ENCODE results near the gene MIPOL1. TPM values are rescaled to one million over a fixed set of nuclear protein-coding genes. Genes with fewer than 3 reads are reported as not detected.

Gene MIPOL1
- total and polyA plus RNA-seq, 9 of the 15 experiments (the other 6 are each of a cell fraction or from before 2014, with no cell fraction given), result 6.7 to 21.9 (median 12.4) TPM

DNA sequence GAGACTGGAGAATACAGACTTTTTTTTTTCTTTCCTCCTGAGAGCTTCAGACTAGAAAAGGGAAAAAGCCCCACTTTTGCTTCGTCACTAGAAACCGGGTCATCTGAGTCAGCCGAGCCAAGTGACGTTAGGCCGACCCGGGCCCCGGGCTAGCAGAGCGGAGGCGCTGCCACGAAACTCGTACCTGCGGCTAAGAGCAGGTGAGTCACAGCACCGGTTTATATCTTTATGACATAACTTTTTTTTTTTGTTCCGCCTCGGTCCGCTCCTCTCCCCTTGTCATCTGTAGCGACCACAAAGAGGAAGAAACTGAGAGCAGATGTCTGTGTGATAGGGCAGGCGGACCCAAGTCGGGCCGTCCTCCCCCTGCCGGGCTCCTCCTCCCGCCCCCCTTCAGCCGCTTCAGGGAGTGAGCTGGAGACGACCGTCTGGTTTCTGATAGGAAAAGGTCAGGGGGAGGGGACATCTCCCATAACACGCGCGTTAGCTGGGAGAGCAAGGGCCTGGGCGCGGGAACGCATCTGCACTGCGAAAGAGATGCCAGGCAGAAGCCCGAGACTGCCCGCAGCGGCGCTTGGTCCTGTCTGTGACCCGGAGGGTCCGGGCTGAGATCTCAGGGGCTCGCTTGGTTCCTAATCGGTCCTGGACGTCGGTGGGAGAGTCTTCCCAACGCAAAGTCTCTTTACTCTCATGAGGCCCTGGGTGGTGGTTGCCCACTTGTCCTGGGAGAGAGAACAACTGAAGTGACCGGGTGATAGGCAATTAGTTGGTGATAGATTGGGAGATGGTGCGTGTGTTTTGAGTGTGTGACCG lies 398.3 kb downstream of the MIPOL1 start (continued):
- TF ChIP-seq ERF (CRISPR knock-in tag; IDR thresholded peaks at IDR 0.05), result no peak
- peak; percentile 91 for TF ChIP-seq ZEB2 (IDR thresholded peaks at IDR 0.05)
- peak; percentile 78 for TF ChIP-seq SMARCE1 (IDR thresholded peaks at IDR 0.05)
- TF ChIP-seq, protein P1, sequence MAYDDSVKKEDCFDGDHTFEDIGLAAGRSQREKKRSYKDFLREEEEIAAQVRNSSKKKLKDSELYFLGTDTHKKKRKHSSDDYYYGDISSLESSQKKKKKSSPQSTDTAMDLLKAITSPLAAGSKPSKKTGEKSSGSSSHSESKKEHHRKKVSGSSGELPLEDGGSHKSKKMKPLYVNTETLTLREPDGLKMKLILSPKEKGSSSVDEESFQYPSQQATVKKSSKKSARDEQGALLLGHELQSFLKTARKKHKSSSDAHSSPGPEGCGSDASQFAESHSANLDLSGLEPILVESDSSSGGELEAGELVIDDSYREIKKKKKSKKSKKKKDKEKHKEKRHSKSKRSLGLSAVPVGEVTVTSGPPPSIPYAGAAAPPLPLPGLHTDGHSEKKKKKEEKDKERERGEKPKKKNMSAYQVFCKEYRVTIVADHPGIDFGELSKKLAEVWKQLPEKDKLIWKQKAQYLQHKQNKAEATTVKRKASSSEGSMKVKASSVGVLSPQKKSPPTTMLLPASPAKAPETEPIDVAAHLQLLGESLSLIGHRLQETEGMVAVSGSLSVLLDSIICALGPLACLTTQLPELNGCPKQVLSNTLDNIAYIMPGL (CRISPR knock-in tag; IDR thresholded peaks at IDR 0.05), result no peak
- TF ChIP-seq NCOA1 (IDR thresholded peaks at IDR 0.05; ENCODE audit: low read depth), result 0 out of 2 replicates have a peak, but pooled peaks have one; percentile 23
- TF ChIP-seq SFPQ (IDR thresholded peaks at IDR 0.05; ENCODE audit: low read depth, low read length), result no peak
- TF ChIP-seq EP400 (IDR thresholded peaks at IDR 0.05), result peak; percentile 27
- TF ChIP-seq ZNF695 (CRISPR knock-in tag; IDR thresholded peaks at IDR 0.05), result no peak
- no peak for TF ChIP-seq POU5F1 (IDR thresholded peaks at IDR 0.05; ENCODE audit: borderline replicate concordance, low read depth, low read length, partially characterized antibody)
- 0 out of 4 replicates have a peak, but pooled peaks of 1 of the 2 experiments have one; percentile 19 for TF ChIP-seq TRIM24 (IDR thresholded peaks at IDR 0.05)
- no peak for TF ChIP-seq ZNF449 (CRISPR knock-in tag; IDR thresholded peaks at IDR 0.05)
- TF ChIP-seq, protein P2, sequence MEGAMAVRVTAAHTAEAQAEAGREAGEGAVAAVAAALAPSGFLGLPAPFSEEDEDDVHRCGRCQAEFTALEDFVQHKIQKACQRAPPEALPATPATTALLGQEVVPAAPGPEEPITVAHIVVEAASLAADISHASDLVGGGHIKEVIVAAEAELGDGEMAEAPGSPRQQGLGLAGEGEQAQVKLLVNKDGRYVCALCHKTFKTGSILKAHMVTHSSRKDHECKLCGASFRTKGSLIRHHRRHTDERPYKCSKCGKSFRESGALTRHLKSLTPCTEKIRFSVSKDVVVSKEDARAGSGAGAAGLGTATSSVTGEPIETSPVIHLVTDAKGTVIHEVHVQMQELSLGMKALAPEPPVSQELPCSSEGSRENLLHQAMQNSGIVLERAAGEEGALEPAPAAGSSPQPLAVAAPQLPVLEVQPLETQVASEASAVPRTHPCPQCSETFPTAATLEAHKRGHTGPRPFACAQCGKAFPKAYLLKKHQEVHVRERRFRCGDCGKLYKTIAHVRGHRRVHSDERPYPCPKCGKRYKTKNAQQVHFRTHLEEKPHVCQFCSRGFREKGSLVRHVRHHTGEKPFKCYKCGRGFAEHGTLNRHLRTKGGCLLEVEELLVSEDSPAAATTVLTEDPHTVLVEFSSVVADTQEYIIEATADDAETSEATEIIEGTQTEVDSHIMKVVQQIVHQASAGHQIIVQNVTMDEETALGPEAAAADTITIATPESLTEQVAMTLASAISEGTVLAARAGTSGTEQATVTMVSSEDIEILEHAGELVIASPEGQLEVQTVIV (CRISPR knock-in tag; IDR thresholded peaks at IDR 0.05; ENCODE audit: borderline replicate concordance), result no peak
- no peak for TF ChIP-seq FOXA3 (CRISPR knock-in tag; conservative IDR thresholded peaks at IDR 0.05 in 1 of 2, IDR thresholded peaks at IDR 0.05 in 1 of 2)
- TF ChIP-seq MLX (CRISPR knock-in tag; conservative IDR thresholded peaks at IDR 0.05), result no peak
- peak in 1 of 2 experiments; percentile 80; a peak in 2 of 4 replicates for TF ChIP-seq MLLT1 (IDR thresholded peaks at IDR 0.05)
- TF ChIP-seq RAD51 (IDR thresholded peaks at IDR 0.05; ENCODE audit: borderline replicate concordance, low read depth), result no peak

All from K562 (cell line).